ENCODE results near the gene GSTM3. TPM values are rescaled to one million over a fixed set of nuclear protein-coding genes. Genes with fewer than 3 reads are reported as not detected.
"Not testable (repeated sequence)": the region's sequence is repeated elsewhere in the genome, so short reads cannot be mapped to it uniquely, and the experiment has no call there.

Gene GSTM3
- total RNA-seq, 1 donor from 2014 or later, result 55.2 TPM

DNA sequence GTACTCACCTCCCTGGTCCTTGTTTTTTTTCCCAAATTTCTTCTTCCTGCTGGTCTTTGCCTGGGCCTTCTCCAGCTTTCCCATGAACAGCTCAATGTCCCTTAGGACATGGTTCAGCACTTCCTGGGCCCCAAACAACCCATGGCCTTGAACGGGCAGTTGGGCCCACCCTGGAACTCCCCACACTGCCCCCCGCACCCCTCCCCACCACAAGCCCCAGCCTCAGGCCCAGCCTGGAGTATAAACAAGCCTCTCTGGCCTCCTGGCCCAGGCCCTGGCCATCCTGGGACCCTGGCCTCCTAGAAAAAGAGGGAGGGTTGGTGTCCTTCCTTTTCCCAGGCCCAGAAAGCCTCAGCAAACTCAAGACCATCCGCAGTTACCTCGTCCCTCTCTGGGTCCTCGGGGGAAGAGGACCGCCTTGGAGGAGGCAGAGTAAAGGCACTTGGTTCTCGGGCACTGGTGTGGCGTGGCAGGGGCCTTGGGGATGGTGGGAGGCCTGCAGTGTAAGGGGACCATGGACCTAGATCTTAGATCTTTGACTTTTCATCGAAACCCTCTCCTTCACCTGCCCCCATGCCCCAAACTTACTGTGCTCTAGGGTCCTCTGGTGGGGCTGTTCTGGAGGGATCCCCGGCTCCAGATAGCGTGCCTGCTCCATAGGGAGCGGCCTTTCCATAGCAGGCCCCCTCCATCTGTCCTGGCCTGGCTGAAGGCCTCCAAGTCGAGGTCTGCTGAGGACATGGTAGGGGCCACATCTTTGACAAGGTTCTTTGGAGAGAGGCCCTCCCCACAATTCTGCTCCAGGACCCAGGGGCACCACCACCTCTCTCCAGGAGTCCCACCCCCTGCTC, 17.3 kb upstream of the GSTM3 start:
- H3K4me1 Mint-ChIP-seq, result peaks cover 9% of the 10 kb centered on the region
- H3K36me3 Mint-ChIP-seq, result no peaks in the 10 kb centered on the region
- peak in 1 of 2 experiments; percentile 29 for DNase-seq (ENCODE audit: low spot score in 2 of 2, unreplicated experiment in 2 of 2)

DNA sequence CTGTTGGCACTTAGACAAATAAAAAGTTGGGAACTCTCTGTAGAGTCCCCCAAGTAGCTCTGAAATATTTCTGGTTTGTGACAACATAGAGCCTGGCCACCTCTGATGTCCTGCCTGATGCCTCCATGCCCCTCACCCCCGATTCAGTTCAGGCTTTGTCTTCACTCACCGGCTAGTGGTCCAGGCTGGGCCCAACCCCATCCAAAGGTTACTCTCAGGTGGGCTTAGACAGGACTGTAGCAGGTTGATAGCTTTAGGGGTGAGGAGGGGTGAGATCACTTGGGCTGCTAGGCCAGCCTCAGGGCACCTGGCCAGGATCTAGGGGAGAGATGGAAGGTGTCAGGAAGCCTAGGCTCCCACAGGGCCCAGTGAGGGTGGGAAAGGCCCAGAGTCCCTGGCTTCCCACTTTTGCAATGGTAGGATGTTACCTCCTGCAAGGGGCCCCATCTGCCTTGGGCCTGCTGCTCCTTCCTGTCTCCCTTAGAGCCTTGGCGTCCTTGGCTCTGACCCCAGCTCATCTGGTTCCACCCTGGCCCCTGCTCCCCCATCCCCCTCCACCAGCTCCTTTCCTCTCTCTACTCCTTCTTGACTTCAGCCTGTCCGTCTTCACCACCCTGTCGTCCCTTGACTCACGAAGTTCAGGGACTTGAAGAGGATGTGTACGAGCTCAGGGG, 16.1 kb upstream of the GSTM3 start:
- Mint-ChIP-seq H3K9me3 (no peaks in the 10 kb centered on the region), H3K4me3 (no peak overlapping the region), H3K27ac (no peak overlapping the region), H3K27me3 (ENCODE audit: low read depth) (no peaks in the 10 kb centered on the region), H3K4me1 (peaks cover 4% of the 10 kb centered on the region), H3K36me3 (no peaks in the 10 kb centered on the region)
- TF ChIP-seq, protein P1, sequence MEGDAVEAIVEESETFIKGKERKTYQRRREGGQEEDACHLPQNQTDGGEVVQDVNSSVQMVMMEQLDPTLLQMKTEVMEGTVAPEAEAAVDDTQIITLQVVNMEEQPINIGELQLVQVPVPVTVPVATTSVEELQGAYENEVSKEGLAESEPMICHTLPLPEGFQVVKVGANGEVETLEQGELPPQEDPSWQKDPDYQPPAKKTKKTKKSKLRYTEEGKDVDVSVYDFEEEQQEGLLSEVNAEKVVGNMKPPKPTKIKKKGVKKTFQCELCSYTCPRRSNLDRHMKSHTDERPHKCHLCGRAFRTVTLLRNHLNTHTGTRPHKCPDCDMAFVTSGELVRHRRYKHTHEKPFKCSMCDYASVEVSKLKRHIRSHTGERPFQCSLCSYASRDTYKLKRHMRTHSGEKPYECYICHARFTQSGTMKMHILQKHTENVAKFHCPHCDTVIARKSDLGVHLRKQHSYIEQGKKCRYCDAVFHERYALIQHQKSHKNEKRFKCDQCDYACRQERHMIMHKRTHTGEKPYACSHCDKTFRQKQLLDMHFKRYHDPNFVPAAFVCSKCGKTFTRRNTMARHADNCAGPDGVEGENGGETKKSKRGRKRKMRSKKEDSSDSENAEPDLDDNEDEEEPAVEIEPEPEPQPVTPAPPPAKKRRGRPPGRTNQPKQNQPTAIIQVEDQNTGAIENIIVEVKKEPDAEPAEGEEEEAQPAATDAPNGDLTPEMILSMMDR (IDR thresholded peaks at IDR 0.05; ENCODE audit: unreplicated experiment), result no peak
- DNase-seq (ENCODE audit: low spot score in 2 of 2, unreplicated experiment in 2 of 2), result peak in 1 of 2 experiments; percentile 33

More for the DNA sequence above, 17.3 kb upstream of the GSTM3 start:
- Mint-ChIP-seq H3K9me3 (no peaks in the 10 kb centered on the region), H3K4me3 (no peak overlapping the region), H3K27me3 (ENCODE audit: low read depth) (no peaks in the 10 kb centered on the region), H3K27ac (no peak overlapping the region)
- TF ChIP-seq, protein P1 (IDR thresholded peaks at IDR 0.05; ENCODE audit: unreplicated experiment), result no peak

DNA sequence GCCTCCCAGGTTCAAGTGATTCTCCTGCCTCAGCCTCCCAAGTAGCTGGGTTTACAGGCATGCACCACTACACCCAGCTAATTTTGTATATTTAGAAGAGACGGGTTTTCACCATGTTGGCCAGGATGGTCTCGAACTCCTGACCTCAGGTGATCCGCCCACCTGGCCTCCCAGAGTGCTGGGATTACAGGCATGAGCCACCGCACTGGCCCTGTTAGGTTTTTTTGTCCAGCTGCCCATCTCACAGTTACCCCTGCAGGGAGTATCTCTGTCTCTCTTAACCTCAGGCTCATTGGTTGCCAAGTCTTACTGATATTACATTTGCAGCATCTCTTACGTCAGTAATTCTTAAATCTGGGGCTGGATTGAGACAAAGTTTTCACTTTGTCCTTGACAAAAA, 15.5 kb upstream of the GSTM3 start:
- H3K9me3 Mint-ChIP-seq; H3K27ac Mint-ChIP-seq; DNase-seq (ENCODE audit: low spot score in 2 of 2, unreplicated experiment in 2 of 2); H3K4me1 Mint-ChIP-seq; H3K4me3 Mint-ChIP-seq; H3K27me3 Mint-ChIP-seq (ENCODE audit: low read depth); H3K36me3 Mint-ChIP-seq: not testable (repeated sequence)

DNA sequence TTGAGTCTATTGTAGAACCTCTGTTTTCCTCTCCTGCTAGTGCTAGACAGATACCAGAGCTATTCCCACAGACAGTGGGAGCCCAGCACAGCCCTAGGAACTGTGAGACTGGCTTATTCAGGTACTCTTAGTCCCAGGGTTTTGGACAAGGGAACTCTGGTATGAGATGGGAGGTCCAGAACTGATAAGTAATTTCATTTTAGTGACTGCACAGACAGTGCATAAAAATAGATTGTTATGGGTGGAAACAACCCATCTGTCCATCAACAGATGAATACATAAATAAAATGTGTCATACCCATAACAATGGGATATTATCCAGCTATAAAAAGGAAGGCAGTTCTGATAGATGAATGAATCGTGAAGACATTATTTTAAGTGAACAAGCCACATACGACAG, 13.9 kb upstream of the GSTM3 start:
- no peaks in the 10 kb centered on the region for H3K27me3 Mint-ChIP-seq (ENCODE audit: low read depth)
- TF ChIP-seq, protein P1 (IDR thresholded peaks at IDR 0.05; ENCODE audit: unreplicated experiment), result no peak
- H3K27ac Mint-ChIP-seq, result no peak overlapping the region
- H3K4me1 Mint-ChIP-seq, result no peaks in the 10 kb centered on the region
- H3K9me3 Mint-ChIP-seq, result no peaks in the 10 kb centered on the region
- DNase-seq (ENCODE audit: low spot score in 2 of 2, unreplicated experiment in 2 of 2), result no peak
- no peak overlapping the region for H3K4me3 Mint-ChIP-seq
- no peaks in the 10 kb centered on the region for H3K36me3 Mint-ChIP-seq

DNA sequence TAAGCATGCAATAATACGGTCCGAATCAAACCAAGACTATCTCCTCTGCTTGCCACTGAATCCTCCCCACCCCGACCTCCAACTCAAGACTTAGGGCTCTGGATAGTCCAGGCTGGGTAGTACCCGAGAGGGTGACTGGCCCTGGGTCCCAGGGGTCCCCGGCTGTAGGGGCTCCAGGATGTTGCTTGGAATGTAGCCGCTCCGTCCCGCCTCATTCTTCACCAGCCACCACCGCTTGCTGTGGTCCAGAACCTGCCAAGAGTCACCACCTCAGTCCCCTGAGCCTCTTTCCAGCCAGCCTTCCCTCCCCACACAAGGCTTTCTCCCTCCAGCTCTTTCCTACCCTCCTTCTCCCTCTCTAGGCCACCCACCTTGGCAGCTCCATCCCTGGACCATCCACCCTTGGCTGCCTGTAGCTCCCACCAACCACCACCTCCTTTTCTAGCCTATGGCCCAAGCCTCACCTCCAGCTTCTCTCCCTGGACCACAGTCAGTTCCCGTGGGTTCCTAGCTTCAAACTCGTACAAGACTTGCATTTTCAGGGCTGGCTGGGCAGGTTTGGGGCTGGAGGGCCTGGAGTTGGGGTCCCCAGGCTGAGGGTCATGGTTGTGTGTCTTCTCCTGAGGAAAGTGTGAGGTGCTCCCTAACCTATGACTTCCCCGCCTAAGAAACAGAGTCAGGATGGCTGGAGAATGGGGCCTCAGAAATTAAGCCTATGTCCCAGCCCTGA, 10.9 kb upstream of the GSTM3 start:
- Mint-ChIP-seq H3K36me3 (no peaks in the 10 kb centered on the region), H3K4me3 (no peak overlapping the region), H3K4me1 (no peaks in the 10 kb centered on the region), H3K9me3 (peaks cover 7% of the 10 kb centered on the region), H3K27ac (no peak overlapping the region), H3K27me3 (ENCODE audit: low read depth) (peaks cover 8% of the 10 kb centered on the region)
- no peak for DNase-seq (ENCODE audit: low spot score in 2 of 2, unreplicated experiment in 2 of 2)
- TF ChIP-seq, protein P1 (IDR thresholded peaks at IDR 0.05; ENCODE audit: unreplicated experiment), result no peak
